Measurements from ENCODE around the gene TTC7B. TPM values are rescaled to one million over a fixed set of nuclear protein-coding genes. Genes with fewer than 3 reads are reported as not detected.

TTC7B gene
- polyA plus RNA-seq, 1 donor (not counting 4 experiments of a cell fraction or from before 2014, with no cell fraction given), result 21.4 TPM

- Histone ChIP-seq H3K4me3 (ENCODE audit: control insufficient read depth in 2 of 3, extremely low read depth in 1 of 3, insufficient read depth in 2 of 3, low read depth in 1 of 3, low read length in 3 of 3) (no peak overlapping the region), H3K27ac (ENCODE audit: control insufficient read depth, insufficient read depth, low read length) (no peak overlapping the region)
- no peak for DNase-seq (ENCODE audit: low read depth, low spot score)
Observed at GRCh38 chr14:90644882-90645281, 171.3 kb downstream of the TTC7B start.

GRCh38 chr14:90643982-90644670 is 172.1 kb downstream of the TTC7B start:
- no peak for DNase-seq (ENCODE audit: low read depth, low spot score)
- Histone ChIP-seq H3K4me1 (ENCODE audit: control insufficient read depth, extremely low read depth, insufficient read depth, low read length) (peaks cover 9% of the 10 kb centered on the region), H3K4me3 (ENCODE audit: control insufficient read depth in 2 of 3, extremely low read depth in 1 of 3, insufficient read depth in 2 of 3, low read depth in 1 of 3, low read length in 3 of 3) (no peak overlapping the region), H3K27me3 (ENCODE audit: control insufficient read depth, extremely low read depth, insufficient read depth, low read length) (no peaks in the 10 kb centered on the region), H4K20me1 (ENCODE audit: control insufficient read depth, extremely low read depth, insufficient read depth, low read length) (no peaks in the 10 kb centered on the region), H3K9me1 (ENCODE audit: control insufficient read depth, extremely low read depth, insufficient read depth, low read length) (no peaks in the 10 kb centered on the region), H3K36me3 (ENCODE audit: control insufficient read depth in 2 of 2, extremely low read depth in 1 of 2, insufficient read depth in 2 of 2, low read length in 2 of 2) (peaks cover 0 to 4% of the 10 kb centered on the region in 2 experiments), H3K4me2 (ENCODE audit: control insufficient read depth, extremely low read depth, insufficient read depth, low read depth, low read length) (no peak overlapping the region), H2AFZ (ENCODE audit: control insufficient read depth, low read length) (no peak overlapping the region), H3K9ac (ENCODE audit: control insufficient read depth, extremely low read depth, insufficient read depth, low read length) (no peak overlapping the region), H3K27ac (ENCODE audit: control insufficient read depth, insufficient read depth, low read length) (no peak overlapping the region), H3K79me2 (ENCODE audit: control insufficient read depth, insufficient read depth, low read length) (no peaks in the 10 kb centered on the region), H3K9me3 (ENCODE audit: control insufficient read depth, low read depth, low read length) (no peaks in the 10 kb centered on the region)
- dilution Hi-C loops (cut with MboI; ENCODE audit: extremely low pct_ligation_motif_present, low sequenced_read_pairs), result no loop called here
- no peak for FAIRE-seq
- TF ChIP-seq EZH2 (IDR thresholded peaks at IDR 0.05; ENCODE audit: low read length), result no peak
- no peak for TF ChIP-seq CTCF (optimal IDR thresholded peaks at IDR 0.05 in 1 of 3, IDR thresholded peaks at IDR 0.05 in 1 of 3, conservative IDR thresholded peaks at IDR 0.05 in 1 of 3; ENCODE audit: extremely low read depth in 1 of 3, insufficient read depth in 2 of 3, low read length in 3 of 3)

More at GRCh38 chr14:90644882-90645281, 171.3 kb downstream of the TTC7B start:
- Histone ChIP-seq H4K20me1 (ENCODE audit: control insufficient read depth, extremely low read depth, insufficient read depth, low read length) (no peaks in the 10 kb centered on the region), H3K4me1 (ENCODE audit: control insufficient read depth, extremely low read depth, insufficient read depth, low read length) (peaks cover 9% of the 10 kb centered on the region), H3K4me2 (ENCODE audit: control insufficient read depth, extremely low read depth, insufficient read depth, low read depth, low read length) (no peak overlapping the region), H3K27me3 (ENCODE audit: control insufficient read depth, extremely low read depth, insufficient read depth, low read length) (no peaks in the 10 kb centered on the region), H3K9ac (ENCODE audit: control insufficient read depth, extremely low read depth, insufficient read depth, low read length) (no peak overlapping the region), H3K79me2 (ENCODE audit: control insufficient read depth, insufficient read depth, low read length) (no peaks in the 10 kb centered on the region), H3K36me3 (ENCODE audit: control insufficient read depth in 2 of 2, extremely low read depth in 1 of 2, insufficient read depth in 2 of 2, low read length in 2 of 2) (peaks cover 0 to 4% of the 10 kb centered on the region in 2 experiments), H2AFZ (ENCODE audit: control insufficient read depth, low read length) (no peak overlapping the region), H3K9me1 (ENCODE audit: control insufficient read depth, extremely low read depth, insufficient read depth, low read length) (no peaks in the 10 kb centered on the region), H3K9me3 (ENCODE audit: control insufficient read depth, low read depth, low read length) (no peaks in the 10 kb centered on the region)
- FAIRE-seq, result no peak
- TF ChIP-seq EZH2 (IDR thresholded peaks at IDR 0.05; ENCODE audit: low read length) (no peak), CTCF (optimal IDR thresholded peaks at IDR 0.05 in 1 of 3, IDR thresholded peaks at IDR 0.05 in 1 of 3, conservative IDR thresholded peaks at IDR 0.05 in 1 of 3; ENCODE audit: extremely low read depth in 1 of 3, insufficient read depth in 2 of 3, low read length in 3 of 3) (no peak)
- dilution Hi-C loops (cut with MboI; ENCODE audit: extremely low pct_ligation_motif_present, low sequenced_read_pairs), result no loop called here

Data from keratinocyte (primary cell).